GM12872 (cell line): Measurements from ENCODE around the gene PRDM4.

ENCODE experiments used
- CTCF ChIP-seq: IDR thresholded peaks from 3 replicates; pipeline ENCODE4 v1.5.1; 2011; ENCODE audit warnings: low read depth, mild to moderate bottlenecking, low read length, moderate library complexity; ENCODE audit not compliant: insufficient read depth

Gene PRDM4

DNA sequence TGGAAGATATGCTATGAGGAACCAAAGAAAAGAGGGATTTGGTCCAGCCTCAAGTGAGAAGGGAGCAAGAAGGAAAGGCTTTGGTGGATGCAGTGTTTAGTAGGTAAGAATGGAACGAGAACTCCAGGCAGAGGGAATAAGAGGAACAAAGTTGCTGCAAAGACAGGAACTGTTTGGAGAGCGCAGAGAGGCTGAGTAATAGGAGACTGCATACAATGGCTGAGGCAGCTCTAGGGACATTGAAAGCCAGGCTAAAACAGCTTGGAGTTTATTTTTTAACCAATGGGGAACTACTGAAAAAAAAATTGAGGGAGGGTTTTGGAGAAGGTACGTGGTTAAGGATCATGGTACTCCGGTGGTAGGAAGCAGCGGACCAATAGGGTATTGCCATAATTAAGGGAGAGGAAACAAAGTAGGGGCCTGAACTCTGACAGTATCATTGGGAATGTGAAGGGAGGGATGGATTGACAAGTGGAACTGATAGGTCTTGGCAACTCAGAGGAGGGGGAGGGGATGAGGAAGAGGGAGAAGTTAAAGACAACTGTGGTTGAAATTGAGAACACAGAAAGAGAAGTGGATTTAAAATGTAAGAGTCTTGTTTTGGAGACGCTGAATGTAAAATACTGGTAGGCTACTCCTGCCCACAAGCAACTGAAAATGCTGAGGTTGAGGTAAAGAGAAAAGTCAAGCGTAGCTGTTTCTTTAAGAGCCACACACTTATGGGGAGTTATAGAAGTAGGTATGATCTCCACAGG, 18.3 kb upstream of the PRDM4 start:
- no peak for TF ChIP-seq CTCF

DNA sequence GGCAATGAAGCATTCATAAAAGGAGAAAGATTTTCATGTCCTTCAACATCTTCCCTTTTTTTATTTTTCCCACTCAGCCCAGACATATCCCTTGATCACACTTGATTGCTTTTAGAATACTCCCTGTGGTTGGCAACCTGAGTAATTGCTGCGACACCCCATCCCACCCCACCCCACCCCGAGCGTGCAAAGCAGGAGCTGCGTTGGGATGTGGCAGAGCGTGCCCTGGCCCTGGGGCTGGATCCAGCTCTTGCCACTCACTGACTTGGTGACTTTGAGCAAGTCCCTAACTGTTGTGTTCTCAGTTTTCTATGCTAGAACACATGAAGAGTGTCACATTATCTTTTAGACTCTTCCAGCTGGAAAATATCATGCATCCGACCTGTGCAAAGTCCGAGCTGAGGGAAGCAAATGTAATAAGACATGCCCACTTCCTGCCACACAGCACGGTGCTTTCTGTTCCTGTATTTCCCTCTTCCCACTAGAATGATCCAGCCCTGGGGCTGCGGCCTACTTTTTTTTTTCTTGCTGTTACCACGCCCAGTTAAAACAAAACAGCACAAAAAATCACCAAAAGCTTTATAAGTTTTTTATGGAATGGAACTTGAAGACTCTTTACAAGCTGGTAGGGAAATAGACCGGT, 17.6 kb upstream of the PRDM4 start:
- TF ChIP-seq CTCF: no peak

- no peak for TF ChIP-seq CTCF
Observed at GRCh38 chr12:107776171-107776570, 15.2 kb upstream of the PRDM4 start.

DNA sequence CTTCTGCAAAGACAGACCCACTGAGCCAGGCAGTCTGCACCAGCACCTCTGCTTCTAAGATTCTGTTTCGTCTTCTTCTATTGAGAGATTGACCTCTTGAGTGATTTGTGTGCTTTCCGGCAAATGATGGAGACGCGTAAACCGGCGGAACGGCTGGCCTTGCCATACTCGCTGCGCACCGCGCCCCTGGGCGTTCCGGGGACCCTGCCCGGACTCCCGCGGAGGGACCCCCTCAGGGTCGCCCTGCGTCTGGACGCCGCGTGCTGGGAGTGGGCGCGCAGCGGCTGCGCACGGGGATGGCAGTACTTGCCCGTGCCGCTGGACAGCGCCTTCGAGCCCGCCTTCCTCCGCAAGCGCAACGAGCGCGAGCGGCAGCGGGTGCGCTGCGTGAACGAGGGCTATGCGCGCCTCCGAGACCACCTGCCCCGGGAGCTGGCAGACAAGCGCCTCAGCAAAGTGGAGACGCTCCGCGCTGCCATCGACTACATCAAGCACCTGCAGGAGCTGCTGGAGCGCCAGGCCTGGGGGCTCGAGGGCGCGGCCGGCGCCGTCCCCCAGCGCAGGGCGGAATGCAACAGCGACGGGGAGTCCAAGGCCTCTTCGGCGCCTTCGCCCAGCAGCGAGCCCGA, 14.3 kb upstream of the PRDM4 start:
- no peak for TF ChIP-seq CTCF

DNA sequence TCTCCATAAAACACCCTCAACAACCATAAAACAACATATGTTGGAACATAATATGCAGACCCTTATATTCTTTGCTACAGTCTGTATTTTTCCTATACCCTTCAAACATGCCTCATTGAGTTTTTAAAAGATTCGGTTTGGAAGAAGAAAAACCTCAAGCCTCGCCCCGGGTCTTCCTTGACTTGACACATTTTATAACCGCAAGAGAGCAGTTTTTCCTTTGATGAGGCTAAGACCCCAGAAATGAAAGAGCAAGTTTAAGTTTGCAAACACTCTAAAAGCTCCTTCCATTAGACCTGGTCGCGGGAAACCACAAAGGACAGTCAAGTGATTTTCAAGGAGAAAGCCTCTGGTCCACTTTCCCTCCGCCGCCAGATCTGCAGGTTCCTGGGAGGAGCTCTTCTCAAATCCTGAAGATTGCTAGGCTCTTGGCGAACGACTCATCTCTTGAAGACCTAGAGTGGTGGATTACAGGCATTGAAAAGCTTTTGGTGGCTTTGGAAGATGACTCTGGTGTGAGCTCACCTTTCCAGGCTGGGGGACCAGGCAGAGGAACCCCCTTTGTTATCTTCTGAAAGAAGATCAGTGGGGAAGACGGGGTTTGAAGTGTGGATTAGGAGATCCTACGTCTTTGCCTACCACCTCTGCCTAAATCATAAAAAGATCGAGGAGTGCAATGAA, 13.6 kb upstream of the PRDM4 start, which contains the start of gene ASCL4:
ASCL4 (plus strand) TSS at position 356 of the 681 bp plus-strand sequence. CDS start 515 bp downstream, outside the sequence.
- no peak for TF ChIP-seq CTCF

- no peak for TF ChIP-seq CTCF
Observed at GRCh38 chr12:107767466-107767865, 6.5 kb upstream of the PRDM4 start.

DNA sequence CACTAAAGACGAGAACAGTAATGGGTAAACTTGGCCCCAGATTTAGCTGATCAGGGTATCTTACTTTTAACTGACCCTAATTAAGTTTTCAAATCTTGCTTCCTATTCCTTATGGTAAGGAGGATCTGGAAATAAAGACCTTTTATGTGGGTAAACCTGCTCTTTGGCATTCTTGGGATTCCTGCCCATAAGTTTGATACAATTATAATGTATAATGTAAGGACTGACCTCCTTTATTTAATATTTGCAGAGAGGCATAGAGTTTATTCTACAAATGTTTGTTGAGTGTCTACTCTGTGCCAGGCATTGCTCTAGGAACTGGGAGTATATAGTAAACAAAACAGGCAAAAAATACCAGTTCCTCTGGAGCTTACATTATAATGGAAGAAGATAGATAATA, 4.4 kb upstream of the PRDM4 start:
- TF ChIP-seq CTCF: no peak
